ENCODE results near the gene GAB1.

DNA sequence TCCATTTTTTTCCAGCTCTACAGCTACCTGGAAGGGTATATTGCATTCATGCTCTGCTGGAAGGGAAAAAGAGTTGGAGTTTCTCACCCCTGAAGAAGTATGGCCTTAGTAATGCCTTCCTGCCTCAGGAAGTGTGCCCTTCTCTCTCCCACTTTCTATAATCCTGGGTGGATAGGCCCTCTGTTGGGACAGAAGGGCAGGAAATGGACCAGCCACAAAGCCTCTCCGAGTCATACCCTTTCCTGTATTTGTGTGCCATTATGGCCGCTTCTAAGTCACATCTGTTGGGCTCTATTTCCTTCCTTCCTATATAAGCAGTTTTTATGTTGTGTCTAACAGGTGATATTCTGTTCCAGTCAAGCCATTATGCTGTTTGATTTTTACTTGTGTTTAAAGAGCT, 102.0 kb downstream of the GAB1 start:
- no peak for TF ChIP-seq ZNF404 (tag by site-specific recombination; IDR thresholded peaks at IDR 0.05)
- no peak for TF ChIP-seq ZNF670 (tag by site-specific recombination; IDR thresholded peaks at IDR 0.05; ENCODE audit: low read depth)
- TF ChIP-seq ZNF37A (tag by site-specific recombination; IDR thresholded peaks at IDR 0.05) = no peak
- TF ChIP-seq ZNF274 (IDR thresholded peaks at IDR 0.05; ENCODE audit: low read length) = no peak
- TF ChIP-seq ZNF274 (tag by site-specific recombination; IDR thresholded peaks at IDR 0.05; ENCODE audit: borderline replicate concordance) = no peak
- no peak for TF ChIP-seq ZNF335 (tag by site-specific recombination; conservative IDR thresholded peaks at IDR 0.05)
- TF ChIP-seq CTCF (tag by site-specific recombination; IDR thresholded peaks at IDR 0.05) = no peak
